LoVo (cell line): ENCODE measurements around the gene LCE3D.
"Not testable (repeated sequence)": the region's sequence is repeated elsewhere in the genome, so short reads cannot be mapped to it uniquely, and the experiment has no call there.

ENCODE experiments used
- DNase-seq: peaks from one replicate; pipeline ENCODE4 v3.0.0-alpha.2; 2016; ENCODE audit warnings: low spot score

Gene LCE3D, protein sequence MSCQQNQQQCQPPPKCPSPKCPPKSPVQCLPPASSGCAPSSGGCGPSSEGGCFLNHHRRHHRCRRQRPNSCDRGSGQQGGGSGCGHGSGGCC

DNA sequence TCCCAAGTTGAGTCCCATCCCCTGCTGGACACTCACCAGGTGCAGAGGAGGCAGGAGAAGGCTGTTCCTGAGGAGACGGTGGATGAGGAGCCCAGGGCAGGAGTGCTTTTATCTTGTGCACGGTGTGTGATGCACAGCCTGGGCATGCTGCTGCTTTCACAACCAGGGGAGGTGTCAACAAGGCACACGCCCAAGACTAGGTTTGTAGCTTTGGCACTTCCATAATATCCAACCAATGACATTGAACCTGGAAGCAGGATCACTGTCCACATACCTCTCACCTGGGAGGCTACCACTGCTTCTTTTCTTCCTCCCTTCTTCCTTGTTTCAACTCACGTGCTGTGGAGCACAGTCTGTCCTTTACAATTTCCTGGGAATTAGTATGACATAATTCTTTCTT lies at the start of gene LCE3D:
Gene LCE3D, minus strand, starts transcription at position 84 of the 400 bp plus-strand sequence. CDS start 580 bp downstream, outside the sequence.
- DNase-seq, result no peak

DNA sequence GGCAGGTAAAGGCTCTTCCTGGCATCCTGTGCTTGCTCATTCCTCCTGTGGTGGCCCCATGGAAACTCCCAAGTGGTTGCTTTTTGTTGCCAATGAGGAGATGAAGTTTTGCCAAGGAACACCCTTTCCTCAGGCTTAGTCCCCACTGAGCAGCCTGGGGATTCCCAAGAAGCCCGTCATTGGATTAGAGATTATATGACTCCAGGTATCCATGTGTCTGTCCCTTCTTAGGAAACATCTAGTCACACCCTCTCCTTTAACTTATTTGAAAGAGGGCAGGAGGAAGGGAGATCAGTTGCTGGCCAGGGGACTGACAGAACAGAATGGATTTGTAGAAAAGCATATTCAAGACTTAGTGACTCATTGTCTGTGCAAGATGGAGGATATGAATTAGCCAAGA lies 46.4 kb upstream of the LCE3D start:
- no peak for DNase-seq

DNA sequence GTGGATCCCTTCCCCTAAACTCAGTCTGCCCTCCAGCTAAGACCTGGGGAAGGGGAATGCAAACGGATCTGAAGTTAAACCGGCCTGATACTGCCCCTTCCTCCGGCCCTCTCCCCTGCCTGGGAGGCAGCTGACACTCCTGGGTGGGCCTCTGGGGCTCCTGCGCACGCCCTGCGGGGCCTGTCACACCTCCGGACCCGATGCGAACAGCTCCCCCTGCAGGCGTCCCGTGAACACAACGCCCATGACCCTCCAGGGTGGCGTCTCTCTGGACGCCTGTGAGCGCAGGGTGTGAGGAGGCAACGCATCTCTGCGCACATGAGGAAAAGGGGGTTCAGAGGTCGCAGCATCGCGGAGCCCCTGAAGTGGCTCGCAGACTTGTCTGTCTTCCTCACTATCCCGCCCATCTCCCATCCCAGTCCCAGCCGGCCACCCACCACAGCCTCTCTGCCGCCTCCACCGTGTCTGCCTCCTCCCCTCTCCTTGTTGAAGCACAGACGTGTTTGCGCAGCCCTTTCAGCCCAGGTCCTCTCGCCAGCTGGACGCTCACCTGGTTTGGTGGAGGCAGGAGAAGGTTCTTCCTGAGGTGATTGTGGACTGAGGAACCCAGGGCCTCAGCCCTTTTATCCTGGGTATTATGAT lies 43.0 kb upstream of the LCE3D start:
- DNase-seq, result no peak

DNA sequence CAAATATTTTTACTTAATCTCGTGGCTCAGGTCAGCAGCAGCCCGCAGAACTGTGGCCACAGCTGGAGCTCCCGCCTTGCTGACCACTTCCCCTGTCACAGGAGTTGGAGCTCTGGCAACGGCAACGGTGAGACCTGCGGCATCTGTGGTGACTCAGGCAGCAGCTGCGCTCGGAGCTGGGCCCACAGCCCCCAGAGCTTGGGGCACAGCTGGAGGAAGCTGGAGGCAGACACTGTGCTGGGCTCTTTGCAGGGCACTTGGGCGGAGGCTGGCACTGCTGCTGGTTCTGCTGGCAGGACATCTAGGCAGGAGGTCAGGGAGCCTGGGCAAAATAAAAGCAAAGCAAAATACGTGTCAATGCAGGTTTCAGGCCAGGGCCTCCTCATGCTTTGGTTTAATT lies 42.5 kb upstream of the LCE3D start, which contains the start of gene LCE3A:
Gene LCE3A, minus strand, starts transcription at position 301 of the 400 bp plus-strand sequence. Its CDS starts 0 bp downstream, at position 301.
- no peak for DNase-seq

DNA sequence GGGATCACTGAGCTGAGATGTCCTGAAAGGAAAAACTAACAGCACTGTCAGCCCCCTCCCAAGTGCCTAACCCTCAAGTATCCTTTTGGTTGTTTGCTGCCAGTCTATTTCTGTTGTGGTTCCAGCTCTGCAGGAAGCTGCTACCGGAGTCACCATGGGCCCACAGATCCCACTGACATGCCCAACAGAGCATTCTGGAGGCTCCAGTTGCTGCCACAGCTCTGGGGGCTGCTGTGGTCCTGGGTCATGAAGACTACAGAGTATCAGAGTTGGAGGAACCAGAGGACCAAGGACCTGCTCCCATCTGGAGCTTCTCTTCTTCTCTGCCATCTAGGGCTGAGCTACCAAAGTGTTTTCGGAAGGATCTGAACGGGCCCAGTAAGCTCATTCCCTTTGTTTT lies 41.7 kb upstream of the LCE3D start:
- DNase-seq, result no peak

DNA sequence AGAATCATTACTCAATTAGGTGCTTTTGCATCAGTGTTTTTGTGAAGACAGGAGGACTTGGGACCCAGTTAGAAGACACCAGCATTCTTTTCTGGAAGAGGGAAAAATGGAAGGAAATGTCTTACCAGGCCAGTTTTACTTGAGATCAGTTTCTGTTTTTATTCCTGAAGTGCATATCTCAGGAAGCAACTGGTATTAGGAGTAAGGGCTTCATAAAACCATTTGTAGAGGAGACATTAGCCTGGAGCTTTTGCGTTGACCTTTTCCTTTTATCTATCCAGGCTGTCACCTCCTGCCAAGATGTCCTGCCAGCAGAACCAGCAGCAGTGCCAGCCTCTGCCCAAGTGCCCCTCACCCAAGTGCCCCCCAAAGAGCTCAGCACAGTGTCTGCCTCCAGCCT lies 33.2 kb upstream of the LCE3D start, which contains the start of gene LCE3B:
Gene LCE3B, plus strand, starts transcription at position 301 of the 400 bp plus-strand sequence. Its CDS starts 0 bp downstream, at position 301.
- DNase-seq, result no peak

DNA sequence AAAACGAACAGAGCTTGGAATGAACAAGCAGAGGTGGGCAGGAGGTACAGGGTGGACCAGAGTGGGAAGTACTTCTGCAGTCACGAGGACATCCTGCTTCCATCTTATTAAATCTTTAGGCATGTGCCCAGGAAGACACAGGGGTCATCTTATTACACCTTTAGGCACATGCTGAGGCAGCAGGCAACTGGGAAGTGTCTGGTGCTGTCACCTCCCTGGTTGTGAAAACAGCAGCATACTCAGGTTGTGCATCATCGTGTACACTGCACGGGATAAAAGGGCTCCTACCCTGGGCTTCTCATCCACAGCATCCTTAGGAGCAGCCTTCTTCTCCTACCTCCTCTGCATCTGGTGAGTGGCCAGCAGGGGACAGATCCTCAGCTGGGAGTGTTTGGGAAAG lies 19.6 kb upstream of the LCE3D start, which contains the start of gene LCE3C:
Gene LCE3C, plus strand, starts transcription at position 301 of the 400 bp plus-strand sequence. CDS start 498 bp downstream, outside the sequence.
- DNase-seq, result no peak

DNA sequence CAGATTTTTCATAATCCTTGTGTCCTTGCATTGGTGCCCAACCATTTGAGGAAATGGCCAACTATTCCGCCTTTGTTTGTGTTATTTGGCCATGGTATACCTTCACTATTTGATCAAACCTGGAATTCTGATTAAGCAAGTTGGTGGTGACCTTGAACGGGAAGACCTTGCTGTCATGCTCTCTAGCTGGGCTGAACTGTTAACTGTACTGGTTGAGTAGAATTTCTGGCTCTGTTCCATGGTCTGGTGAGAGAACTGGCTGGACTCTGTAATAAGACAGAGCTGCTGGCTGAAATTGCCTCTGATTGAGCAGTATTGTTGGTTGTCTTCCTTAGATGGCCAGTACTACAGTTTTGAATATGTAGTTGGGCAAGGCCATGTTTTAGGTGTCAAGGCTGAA lies 16.7 kb upstream of the LCE3D start:
- no peak for DNase-seq

DNA sequence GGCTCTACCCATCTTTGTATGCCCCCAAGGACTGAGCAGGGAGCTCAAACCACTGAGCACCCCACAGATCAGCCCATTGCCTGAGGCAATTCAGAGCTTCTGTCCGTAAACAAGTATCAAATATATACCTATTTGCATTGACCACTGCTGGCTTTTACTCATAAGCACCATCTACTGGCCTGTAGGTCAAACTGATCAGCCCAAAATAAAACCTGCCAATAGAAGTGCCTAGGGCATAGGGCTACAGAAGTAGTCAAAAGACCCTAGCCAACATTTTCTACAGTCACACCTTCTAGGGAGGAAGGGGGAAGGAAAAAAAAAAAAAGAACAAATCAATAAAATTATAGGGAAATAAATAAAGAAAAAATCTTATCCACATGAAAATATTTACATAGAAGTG lies 5.3 kb upstream of the LCE3D start:
- no peak for DNase-seq

DNA sequence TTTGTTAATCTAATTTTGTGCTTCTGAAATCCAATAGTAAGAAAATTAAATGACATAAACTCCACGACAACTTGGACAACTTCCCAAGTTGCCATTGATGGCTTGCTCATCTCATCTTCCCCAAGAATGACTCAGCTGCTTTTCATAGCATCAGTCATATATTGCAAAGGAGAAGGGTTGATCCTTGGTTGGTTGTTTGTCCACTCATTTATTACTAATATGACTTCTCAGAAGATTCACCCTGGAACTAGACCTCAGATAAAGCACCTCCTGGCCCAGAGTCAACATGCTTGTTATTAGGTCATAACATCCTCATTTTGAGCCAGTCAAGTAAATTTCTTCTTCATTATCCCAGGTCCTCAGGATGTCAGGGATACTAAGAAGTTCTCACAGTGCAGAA lies 2.3 kb upstream of the LCE3D start:
- no peak for DNase-seq

DNA sequence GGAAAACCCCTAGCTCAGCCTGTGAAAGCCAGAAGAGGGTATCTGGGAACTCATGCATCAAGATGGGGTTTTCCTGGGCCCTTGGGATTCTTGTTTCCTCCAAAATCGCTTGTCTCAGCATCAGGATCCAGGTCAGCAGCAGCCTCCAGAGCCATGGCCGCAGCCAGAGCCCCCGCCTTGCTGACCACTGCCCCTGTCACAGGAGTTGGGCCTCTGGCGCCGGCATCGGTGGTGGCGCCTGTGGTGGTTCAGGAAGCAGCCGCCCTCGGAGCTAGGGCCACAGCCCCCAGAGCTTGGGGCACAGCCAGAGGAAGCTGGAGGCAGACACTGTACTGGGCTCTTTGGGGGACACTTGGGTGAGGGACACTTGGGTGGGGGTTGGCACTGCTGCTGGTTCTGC lies 790 bp downstream of the LCE3D start:
- DNase-seq, result not testable (repeated sequence)

DNA sequence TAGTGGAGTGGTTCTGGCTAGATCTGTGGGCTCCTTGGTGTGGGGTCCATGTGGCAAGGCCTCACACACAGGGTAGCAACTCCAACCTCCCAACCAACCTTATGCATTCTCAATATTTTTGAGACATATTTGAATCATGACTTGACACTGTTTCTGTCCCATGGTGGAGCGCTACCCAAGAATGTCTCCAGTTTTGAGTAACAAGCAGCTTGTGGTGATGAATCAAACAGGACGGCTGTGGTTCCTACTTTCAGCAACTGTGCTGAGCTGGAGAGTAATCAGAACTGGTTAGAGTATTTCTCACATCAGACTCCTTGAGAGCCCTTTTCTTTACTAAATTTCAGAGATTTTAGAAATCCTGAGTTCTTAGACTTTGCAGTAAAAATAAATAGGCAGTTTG lies 3.1 kb downstream of the LCE3D start:
- no peak for DNase-seq

DNA sequence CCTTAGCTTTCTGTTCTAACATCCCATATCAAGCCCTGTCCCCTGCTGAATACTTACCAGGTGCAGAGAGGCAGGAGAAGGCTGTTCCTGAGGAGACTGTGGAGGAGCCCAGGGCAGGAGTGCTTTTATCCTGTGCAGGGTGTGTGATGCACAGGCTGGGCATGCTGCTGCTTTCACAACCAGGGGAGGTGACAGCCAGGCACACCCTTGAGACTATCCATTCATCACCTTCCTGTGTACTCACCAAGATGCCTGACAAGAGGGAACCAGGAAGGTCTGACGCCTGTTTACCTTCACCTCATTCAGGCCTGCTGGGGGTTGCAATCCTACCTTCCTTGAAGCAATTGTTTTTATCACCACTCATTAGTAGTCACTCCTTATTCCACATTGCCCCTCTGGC lies 13.6 kb downstream of the LCE3D start, which contains the start of gene LCE3E:
Gene LCE3E, minus strand, starts transcription at position 100 of the 400 bp plus-strand sequence. CDS start 572 bp downstream, outside the sequence.
- no peak for DNase-seq

DNA sequence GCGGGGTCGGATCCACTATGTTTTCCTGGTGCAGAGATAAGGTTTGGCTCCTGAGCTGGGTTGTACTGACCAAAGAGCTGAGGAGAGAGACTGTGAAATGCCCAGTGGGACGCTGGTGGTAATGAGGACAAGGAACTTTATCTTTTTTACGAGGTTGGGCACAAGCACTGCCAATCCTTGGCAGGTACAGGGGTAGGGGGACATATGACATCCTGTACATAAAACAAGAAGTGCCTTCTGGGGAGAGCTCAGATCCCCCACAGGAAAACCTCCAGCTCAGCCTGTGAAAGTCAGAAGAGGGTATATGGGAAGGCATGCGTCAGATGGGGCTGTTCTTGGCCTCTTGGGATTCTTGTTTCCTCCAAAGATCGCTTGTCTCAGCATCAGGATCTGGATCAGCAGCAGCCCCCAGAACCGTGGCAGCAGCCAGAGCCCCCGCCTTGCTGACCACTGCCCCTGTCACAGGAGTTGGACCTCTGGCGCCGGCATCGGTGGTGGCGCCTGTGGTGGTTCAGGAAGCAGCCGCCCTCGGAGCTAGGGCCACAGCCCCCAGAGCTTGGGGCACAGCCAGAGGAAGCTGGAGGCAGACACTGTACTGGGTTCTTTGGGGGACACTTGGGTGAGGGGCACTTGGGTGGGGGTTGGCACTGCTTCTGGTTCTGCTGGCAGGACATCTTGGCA lies 14.6 kb downstream of the LCE3D start:
- no peak for DNase-seq

DNA sequence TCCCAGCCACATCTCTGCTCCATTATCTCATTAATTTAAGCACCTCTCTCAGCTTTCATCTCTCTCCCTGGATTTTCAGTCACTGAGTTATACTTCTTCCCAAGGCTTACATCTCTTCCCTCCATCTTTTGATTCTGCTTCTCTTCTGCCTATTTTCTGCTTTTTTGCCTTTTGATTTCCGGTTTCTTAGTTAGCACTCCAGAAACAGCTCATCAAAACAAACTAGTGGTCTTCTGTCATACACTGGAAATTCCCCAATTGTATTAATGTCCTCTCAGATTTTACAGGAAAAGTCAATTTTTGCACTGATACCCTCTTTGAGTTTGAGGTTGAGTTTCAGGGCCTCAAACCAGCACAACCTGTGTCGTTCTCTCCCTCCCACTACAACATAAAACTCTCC lies 15.2 kb downstream of the LCE3D start:
- DNase-seq, result no peak

DNA sequence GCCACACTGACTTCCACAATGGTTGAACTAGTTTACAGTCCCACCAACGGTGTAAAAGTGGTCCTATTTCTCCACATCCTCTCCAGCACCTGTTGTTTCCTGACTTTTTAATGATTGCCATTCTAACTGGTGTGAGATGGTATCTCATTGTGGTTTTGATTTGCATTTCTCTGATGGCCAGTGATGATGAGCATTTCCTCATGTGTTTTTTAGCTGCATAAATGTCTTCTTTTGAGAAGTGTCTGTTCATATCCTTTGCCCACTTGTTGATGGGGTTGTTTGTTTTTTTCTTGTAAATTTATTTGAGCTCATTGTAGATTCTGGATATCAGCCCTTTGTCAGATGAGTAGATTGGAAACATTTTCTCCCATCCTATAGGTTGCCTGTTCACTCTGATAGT lies 32.0 kb downstream of the LCE3D start:
- not testable (repeated sequence) for DNase-seq

DNA sequence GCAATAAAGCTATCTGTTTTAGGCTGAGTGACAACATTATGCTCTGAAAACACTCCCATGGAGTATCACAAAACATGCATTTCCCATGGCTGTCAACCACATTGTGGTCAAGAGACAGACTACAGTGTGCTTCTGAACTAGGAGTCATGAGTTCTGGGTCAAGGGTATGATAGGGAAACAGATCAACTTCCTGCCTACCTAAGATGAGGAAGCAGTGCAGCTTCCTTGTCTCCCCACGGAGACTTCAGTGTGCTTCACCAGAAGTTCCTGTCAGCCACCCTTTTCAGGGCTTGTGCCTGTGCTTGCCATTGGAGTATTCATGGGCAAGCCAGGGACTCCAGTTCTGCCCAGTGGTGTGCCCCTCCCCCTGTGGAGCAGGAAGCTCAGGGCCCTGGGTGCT lies 33.6 kb downstream of the LCE3D start:
- no peak for DNase-seq

DNA sequence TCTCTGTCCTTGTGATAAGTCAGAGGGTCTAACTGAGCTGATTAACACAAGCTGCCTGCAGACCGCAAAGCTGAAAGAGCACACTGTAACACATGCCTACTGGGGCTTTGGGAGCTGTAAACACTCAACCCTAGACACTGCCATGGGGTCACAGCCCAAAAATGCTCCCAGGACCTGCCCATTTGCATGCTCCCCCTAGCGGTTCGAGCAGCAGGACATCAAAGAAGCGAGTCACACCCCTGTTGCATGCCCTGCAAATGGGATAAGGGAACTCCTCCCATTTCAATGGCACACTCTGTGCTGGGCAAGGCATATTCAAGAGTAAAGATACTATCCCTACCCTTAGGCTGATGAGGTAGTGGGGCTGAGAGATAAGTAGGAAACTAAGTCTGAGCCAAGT lies 36.5 kb downstream of the LCE3D start:
- no peak for DNase-seq

DNA sequence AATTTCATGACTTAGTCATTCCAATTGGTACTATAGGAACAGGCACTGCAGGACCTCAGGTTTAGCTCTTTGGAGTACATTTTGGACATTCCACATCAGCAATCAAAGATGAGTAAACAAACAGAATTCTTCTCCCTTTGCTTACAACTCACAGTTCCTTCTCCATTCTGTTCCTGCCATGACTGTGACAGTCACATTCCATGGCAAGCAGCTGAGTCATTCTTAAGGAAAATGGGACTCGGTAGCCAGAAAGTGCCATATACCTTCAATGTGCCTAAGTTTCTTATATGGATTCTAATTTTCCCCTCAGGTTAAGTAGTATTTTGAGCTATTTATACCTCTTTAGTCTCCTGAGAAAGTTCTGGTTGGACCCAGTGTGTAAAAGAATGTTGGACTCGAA lies 40.4 kb downstream of the LCE3D start:
- no peak for DNase-seq

DNA sequence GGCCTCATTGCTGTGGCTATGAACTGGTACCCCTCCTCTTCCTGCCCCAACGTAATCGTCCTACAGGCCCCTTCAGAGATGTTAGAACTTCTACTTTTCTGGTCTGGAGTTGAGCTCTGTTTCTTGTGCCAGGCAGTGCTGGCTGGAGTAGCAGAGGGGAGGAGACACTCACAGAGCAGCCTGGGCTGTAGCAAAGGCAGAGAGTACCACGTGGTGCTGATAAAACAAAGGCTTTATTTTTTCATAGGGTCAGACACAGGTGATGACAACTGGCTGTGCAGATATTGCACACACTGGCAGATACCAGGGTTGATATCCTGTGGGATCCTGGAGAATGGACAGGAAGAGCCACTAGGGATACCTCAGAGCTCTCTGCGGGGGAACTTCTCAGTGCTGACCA lies 42.8 kb downstream of the LCE3D start:
- no peak for DNase-seq

DNA sequence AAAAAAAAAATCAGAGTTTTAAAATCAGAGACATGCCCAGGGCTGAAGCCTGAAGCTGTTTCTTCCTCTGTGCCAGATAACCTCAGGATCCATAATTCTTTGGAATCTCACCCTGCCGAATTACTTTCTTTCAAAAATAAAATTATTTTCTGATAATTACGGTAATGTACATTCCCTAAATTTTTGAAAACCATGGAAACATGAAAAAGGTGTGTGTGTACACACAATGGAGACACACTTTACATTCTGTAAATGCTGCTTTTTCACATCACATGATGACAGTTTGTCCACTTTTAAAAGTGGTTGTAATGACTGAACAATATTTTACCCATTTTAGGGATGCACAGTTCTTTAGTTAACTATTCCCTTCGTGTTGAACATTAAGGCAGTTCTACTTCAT lies 44.5 kb downstream of the LCE3D start:
- DNase-seq, result no peak

DNA sequence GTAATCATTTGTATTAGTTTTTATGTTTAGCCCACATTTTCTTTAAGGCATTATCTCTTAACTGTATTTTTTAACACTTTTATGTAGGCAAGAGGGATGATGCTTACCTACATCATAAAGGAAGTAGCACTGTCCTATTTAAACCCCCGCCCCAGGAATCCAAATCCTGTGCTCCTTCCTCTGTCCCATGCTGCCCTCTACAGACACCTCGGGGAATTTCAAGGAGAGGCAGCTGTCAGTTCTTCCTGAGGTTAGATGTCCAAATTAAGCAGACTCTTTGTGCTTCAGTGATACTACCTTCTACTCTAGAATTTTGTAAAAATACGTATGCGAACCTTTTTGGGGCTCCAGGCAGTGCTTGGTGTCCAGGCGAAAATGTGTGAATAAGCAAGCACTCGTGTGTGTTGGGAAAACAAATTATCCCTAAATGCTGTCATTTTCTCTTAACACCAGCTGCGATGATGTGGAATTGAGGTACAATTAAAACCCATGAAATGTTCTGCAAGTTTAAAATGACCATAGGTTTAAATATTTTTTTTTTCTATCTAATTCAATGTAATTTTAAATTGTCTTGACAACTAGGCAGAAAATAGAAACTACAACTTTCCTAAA lies 46.9 kb downstream of the LCE3D start:
- DNase-seq, result peak; percentile 8
